ENCODE measurements around the gene COL26A1.
"Not testable (repeated sequence)": the region's sequence is repeated elsewhere in the genome, so short reads cannot be mapped to it uniquely, and the experiment has no call there.

Gene COL26A1

GRCh38 chr7:101453617-101454016 is 90.9 kb downstream of the COL26A1 start:
- no peak for DNase-seq

GRCh38 chr7:101457001-101457750 is 94.5 kb downstream of the COL26A1 start:
- no peak for DNase-seq

- DNase-seq = no peak
Observed at GRCh38 chr7:101465131-101465530, 102.5 kb downstream of the COL26A1 start.

DNA sequence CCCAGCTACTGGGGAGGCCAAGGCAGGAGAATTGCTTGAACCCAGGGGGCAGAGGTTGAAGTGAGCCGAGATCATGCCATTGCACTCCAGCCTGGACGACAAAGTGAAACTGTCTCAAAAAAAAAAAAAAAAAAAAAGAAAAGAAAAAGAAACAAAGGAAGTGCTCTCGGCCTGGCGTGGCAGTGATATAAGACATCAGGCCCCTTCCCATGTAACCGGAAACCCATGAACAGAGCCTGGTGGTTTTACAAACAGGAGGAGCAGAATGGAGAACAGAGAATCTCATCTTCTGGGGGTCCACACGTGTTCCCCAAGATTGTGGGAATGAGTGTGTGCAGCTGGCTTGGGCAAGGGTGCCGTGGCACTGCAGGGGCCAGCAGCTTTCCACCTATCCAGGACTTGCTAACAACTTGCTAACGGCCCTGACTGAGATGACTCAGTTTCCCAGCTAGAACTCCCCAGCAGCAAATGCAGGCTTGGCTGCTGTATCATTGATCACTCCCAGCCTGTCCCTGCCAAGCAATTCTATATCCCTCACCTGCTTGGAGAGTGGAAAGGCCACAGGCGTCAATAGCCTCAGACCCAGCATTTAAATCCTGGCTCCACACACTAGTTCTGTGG is 103.0 kb downstream of the COL26A1 start:
- no peak for DNase-seq

DNA sequence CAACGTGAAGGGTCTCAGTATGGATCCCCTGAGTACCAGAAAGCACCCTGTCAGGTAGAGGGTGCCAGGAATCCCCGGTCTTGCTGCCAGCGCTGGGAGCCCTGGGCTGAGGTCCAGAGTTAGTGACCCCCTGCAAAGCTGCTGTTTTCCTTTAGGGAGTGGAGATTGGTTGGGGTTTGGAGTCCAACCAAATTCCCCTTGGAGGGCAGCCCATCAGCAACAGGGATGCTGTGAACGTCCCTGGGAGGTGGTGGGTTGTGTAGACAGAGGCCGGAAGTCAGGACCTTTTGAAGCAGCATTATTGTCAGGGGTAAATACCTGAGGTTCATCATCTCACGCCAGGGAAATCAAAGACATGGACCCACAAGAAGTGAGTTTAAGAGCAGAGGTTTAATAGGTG is 104.2 kb downstream of the COL26A1 start:
- no peak for DNase-seq

- no peak for DNase-seq
Observed at GRCh38 chr7:101468546-101469275, 106.0 kb downstream of the COL26A1 start.

DNA sequence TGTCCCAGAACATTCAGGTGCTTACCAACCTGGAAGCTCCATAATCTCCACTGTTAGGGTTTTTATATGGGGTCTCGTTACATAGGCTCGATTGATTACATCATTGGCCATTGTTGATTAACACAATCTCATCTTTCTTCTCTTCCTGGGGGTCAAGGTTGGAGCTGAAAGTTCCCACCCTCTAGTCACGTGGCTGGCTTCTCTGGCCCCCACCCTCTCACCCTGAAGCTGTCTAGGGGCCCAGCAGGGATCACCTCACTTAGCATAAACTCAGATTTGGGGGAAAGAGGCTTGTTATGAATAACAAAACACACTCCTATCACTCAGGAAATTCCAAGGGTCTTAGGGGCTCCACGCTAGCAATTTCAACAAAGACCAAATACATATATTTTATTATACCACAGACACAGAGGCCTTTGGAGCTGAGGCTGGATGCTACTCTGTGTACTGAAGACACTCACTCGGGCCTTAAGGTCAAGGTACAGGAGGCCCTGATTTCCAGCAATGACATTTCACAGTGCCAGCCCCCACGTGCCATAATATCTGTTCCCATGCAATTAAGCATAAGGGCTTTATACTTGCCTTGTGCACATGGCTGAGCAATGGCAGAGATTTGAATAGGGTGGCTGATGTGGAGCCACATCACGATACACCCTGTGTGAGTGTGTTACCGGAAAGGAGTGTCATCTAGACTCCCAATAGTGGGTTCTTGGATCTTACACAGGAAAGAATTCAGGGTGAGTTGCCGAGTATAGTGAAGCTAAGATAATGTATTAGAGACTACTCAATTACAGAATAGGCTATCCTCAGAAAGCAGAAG is 108.2 kb downstream of the COL26A1 start:
- no peak for DNase-seq

GRCh38 chr7:101474178-101474577 is 111.5 kb downstream of the COL26A1 start:
- no peak for DNase-seq

DNA sequence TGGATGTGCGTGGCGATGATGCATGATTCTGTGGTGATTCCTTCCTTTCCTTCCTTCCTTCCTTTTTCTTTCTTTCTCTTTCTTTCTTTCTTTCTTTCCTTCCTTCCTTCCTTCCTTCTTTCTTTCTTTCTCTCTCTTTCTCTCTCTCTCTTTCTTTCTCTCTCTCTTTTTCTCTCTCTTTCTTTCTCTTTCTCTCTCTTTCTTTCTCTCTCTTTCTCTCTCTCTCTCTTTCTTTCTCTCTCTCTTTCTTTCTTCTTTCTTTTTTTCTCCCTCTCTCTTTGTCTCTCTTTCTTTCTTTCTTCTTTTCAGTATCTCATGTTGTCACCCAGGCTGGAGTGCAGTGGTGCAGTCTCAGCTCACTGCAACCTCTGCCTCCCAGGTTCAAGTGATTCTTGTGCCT is 113.0 kb downstream of the COL26A1 start:
- not testable (repeated sequence) for DNase-seq

- no peak for DNase-seq
Observed at GRCh38 chr7:101479217-101479616, 116.5 kb downstream of the COL26A1 start.

DNA sequence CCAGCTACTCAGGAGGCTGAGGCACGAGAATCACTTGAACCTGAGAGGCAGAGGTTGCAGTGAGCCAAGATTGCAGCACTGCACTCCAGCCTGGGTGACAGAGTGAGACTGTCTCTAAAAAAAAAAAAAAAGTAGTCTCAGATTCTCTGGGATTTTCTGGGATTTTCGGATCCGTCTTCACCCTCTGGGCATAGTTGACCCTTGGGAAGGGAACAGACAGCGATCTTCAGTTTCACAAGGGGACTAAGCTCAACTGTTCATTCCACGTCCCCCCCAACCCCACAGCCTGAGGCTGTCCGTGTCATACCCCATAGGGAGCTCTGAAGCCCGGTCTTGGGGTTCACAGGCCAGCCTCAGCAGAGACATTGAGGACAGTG is 123.4 kb downstream of the COL26A1 start:
- not testable (repeated sequence) for DNase-seq

- no peak for DNase-seq
Observed at GRCh38 chr7:101486433-101487104, 123.9 kb downstream of the COL26A1 start.

DNA sequence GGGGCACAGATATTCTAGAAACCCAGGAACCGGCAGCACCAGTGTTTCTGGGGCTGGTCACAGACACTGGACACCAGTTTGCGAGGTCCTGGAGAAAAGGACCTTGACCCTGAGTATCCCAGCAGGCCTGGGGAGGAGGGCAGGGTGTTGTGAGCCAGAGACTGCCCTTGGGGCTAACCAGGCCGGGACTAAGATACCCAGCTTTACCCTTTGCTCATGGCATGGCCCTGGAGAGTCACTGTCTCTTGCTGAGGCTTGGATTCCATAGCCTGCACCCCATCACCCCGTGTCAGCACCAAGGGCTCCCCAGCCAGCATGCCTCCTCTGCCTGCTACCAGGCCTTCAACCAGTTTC is 124.4 kb downstream of the COL26A1 start:
- DNase-seq = no peak

DNA sequence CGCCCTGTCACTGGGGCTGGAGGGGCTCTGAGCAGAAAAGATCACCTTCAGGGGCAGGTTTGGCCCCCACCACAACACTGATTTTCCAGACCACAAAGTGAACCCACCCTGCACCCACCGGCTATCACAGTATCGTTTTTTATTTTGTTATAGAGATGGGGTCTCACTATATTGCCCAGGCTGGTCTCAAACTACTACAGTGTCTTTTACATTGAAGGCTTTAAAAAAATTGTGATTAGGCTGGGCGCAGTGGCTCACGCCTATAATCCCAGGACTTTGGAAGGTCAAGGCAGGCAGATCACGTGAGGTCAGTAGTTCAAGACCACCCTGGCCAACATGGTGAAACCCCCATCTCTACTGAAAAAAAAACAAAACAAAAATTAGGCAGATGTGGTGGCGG is 125.1 kb downstream of the COL26A1 start:
- DNase-seq = no peak

DNA sequence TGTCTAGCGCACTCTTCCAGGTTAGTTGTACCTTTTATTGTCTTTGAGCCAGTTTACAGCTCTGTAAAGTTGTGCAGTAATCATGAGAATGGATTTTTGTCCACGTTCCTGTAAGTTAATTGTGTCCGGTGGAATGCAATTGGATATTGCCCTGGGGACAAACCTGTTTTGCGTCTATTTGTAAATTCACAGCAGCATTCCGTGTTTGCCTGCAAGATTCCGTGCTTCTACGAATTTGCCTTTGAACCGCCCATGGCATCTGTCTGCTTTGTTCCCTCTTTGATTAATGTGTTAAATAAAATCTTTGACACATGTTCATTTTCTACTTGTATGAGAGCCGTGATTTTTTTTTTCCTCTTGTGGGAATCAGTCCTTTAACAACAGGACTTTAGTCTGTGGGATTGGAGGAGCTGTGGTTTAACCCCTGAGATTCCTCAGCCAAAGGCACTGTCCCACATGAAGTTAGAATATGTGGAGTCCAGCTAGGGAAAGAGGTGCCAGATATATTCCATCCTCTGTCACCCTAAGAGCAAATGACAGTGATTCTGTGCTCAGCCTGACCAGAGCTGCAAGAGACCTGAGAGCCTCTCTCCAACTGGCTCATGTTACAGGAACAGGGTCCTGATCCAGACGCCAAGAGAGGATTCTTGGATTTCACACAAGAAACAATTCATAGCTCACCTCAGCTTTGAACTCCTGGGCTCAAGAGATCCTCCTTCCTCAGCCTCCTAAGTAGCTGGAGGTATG is 126.3 kb downstream of the COL26A1 start:
- no peak for DNase-seq

DNA sequence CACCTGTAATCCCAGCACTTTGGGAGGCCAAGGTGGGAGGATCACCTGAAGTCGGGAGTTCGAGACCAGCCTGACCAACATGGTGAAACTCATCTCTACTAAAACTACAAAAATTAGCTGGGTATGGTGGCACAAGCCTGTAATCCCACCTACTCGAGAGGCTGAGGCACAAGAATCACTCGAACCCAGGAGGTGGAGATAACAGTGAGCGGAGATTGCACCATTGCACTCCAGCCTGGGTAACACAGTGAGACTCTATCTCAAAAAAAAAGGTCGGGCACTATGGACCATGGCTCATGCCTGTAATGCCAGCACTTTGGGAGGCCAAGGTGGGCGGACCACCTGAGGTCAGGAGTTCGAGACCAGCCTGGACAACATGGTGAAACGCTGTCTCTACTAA is 127.8 kb downstream of the COL26A1 start:
- DNase-seq = not testable (repeated sequence)

- not testable (repeated sequence) for DNase-seq
Observed at GRCh38 chr7:101491442-101491841, 128.8 kb downstream of the COL26A1 start.

DNA sequence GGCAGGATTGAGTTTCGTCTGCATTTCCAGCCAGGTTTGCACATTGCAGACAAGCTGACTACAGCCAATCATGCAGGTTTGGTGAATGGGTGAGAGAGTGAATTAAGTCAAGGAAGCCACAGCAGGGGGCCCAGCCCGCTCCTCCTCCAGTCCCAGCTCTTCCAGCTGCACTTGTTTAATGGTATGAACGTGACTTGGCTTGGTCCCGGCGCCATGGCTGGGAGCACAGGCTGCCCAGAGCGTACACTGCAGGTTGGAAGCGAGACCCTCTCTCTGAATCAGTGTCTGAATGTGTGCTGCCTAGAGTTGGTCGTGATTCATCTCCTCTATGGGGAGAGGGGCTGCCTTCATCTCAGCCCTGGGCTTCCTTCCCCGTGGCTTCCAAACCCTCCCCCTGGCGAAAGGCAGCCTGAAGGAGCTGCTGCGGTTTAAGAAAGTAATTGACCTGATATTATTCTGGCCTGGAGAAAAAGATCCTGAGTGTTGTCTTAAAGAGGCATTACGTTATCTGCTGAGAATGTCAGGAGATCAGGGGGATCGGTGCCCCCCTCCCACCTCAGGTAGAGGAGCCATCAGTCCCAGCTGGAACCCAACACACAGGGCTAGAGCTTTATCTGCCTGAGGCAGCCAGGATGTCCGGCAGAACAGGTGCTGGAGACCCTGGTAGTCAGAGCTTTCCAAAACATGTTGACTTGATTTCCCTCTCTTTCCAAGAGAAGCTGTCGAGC is 132.1 kb downstream of the COL26A1 start:
- DNase-seq = no peak

DNA sequence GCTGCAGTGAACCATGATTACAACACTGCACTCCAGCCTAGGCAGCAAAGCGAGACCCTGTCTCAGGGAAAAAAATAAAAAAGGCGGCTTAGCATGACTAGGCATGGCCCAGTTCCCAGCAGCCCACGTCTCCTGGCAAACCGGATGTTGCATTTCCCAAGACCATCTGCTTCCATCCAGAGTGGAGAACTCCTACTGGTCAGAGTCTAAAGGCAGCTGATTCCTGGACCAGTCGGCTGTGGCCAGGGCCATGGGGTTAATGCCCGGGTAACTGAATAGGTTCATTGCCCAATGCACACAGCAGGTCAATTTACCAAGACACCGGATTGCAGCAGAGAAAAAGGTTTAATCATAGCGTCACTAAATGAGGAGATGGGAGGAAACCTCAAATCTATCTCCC is 133.3 kb downstream of the COL26A1 start:
- no peak for DNase-seq

- DNase-seq = no peak
Observed at GRCh38 chr7:101501351-101501750, 138.7 kb downstream of the COL26A1 start.

DNA sequence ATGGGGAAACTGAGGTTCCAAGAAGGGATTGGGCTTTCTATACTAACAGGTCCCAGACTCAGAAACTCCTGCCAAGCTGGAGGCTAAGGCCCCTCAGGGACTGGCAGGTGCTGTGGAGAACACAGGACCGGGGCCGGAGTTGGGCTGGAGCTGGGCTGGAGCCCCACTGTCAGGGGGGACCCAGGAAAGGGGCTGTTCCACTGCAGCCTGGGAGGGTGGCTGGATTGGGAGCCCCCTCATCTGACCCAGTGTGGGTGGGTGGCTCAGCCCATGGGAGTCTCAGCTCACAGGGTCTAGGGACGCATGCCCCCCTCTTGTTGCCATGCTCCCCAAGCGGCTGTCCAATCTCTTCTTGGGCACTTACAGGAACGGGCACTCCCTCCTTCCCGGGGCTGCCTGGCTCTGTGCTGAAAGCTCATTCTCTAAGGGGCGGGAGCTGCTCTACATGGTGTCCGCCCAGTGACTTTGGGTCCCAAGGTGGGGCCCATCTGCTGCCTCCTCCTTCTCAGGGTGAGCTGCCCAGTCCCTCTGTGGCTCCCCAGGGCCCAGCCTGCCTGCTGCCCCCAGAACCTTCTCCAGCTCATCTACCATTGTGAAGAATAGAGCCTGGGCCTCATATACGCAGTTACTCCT is 139.9 kb downstream of the COL26A1 start:
- DNase-seq = no peak

All from GF-D8 (cell line).